ENCODE data around the gene ZFP92. TPM values are rescaled to one million over a fixed set of nuclear protein-coding genes. Genes with fewer than 3 reads are reported as not detected.
"Not testable (repeated sequence)": the region's sequence is repeated elsewhere in the genome, so short reads cannot be mapped to it uniquely, and the experiment has no call there.

Gene ZFP92
- total RNA-seq, 2 experiments from 2014 or later, result 1.5 to 1.6 TPM

DNA sequence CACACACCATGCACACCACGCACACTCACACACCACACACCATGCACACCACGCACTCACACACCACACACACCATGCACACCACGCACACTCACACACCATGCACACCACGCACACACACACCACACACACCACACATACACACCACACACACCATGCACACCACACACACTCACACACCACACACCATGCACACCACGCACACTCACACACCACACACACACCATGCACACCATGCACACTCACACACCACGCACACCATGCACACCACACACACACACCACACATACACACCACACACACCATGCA lies 21.9 kb upstream of the ZFP92 start:
- H3K4me1 Mint-ChIP-seq (ENCODE audit: low read depth); H3K9me3 Mint-ChIP-seq; intact Hi-C loops (cut with micrococcal nuclease); H3K27me3 Mint-ChIP-seq; H3K27ac Mint-ChIP-seq; CTCF ChIA-PET; H3K36me3 Mint-ChIP-seq; H3K4me3 Mint-ChIP-seq; DNase-seq; POLR2A ChIA-PET: not testable (repeated sequence)

DNA sequence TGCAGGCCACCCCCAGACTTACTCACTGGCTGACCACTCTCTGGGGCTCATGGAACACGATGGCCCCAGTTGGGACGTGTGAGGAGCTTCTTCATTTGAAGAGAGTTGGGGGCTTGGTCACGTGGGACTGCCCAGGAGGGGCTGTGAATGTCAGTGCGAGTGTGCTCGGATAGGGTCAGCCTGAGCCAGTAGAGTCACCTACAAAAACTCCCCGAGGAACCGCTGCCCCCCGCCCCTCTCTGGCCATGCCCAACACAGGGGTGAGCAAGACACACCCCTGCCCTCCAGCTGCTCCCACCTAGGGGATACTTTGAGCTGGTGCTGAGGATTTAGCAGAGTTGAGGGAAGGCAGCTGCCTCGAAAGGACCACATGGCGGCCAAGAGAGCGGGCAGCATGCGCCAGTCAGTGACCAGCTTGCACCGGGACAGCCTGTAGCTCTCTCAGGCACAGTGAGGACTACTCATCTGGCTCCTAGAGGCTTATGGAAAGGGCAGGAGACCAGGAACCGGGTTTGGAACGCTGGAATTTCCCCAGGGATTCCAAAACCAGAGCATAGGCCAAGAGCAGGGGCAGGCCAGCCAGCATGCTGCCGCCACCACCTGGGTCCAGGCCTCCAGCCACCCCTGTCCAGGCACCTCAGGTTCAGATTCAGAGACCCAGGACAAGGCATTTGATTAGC lies 18.5 kb upstream of the ZFP92 start:
- intact Hi-C loops (cut with micrococcal nuclease), result no loop called here
- peaks cover 5% of the 10 kb centered on the region for H3K4me1 Mint-ChIP-seq (ENCODE audit: low read depth)
- H3K36me3 Mint-ChIP-seq, result no peaks in the 10 kb centered on the region
- DNase-seq, result no peak
- CTCF ChIA-PET, result no interaction called here
- no peaks in the 10 kb centered on the region for H3K9me3 Mint-ChIP-seq
- POLR2A ChIA-PET, result no interaction called here
- no peak overlapping the region for H3K27ac Mint-ChIP-seq
- no peak overlapping the region for H3K4me3 Mint-ChIP-seq
- no peaks in the 10 kb centered on the region for H3K27me3 Mint-ChIP-seq

DNA sequence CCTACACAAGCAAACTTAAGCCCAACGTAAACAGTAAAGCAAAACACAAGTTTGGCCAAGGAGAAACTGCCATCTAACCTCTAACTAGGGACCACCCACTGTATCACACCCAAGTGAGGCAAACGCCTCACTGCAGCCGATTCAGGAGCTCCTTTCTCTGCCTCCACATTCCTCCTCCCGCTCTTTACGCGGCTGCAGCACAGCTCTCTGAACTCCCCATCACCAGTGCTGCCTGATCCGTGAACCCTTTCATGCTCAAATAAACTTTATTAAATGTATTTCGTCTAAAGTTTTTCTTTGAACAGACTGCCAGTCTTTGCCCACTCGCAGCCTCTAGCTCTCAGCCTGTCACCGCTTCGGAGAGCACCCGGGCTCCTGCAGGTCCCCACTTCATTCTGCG lies 16.7 kb upstream of the ZFP92 start:
- Mint-ChIP-seq H3K27ac (no peak overlapping the region), H3K4me3 (no peak overlapping the region), H3K27me3 (no peaks in the 10 kb centered on the region), H3K36me3 (no peaks in the 10 kb centered on the region), H3K4me1 (ENCODE audit: low read depth) (peaks cover 5% of the 10 kb centered on the region), H3K9me3 (no peaks in the 10 kb centered on the region)
- CTCF ChIA-PET, result no interaction called here
- DNase-seq, result no peak
- intact Hi-C loops (cut with micrococcal nuclease), result no loop called here
- POLR2A ChIA-PET, result no interaction called here

DNA sequence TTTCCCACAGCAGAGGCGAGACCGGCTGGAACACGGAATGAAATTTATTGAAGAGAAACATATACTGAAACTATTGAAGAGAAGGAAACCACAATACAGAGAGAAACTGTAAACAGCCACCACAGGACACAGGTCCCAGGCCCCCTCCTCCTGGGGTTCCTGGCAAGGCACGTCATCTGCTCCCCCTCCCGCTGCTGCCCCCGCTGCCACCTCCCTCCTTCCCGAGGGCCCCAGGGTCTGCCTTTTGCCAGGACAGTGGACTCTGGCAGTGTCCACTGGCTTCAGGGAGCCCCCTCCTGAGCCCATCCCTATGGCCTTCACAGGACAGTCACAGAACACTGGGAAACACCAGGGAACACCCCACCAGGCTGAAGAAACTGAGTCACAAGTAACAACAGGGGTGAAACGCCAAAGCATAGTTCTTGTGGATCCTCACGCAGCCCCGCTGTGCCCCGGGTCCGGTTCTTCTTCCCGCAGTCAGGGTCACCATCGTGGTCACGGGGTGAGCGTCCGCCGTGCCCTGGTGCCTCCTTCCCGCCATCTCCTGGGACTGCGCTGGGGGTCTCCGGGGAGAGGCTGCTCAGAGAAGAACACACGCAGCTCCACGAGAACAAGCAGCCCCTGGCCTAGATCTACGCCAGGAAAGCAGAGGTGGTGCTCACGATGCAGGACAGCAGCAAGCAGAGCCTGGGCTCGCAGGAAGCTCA lies 15.5 kb upstream of the ZFP92 start:
- POLR2A ChIA-PET, result no interaction called here
- no peaks in the 10 kb centered on the region for H3K27me3 Mint-ChIP-seq
- CTCF ChIA-PET, result no interaction called here
- intact Hi-C loops (cut with micrococcal nuclease), result no loop called here
- peaks cover 5% of the 10 kb centered on the region for H3K4me1 Mint-ChIP-seq (ENCODE audit: low read depth)
- H3K9me3 Mint-ChIP-seq, result no peaks in the 10 kb centered on the region
- H3K36me3 Mint-ChIP-seq, result no peaks in the 10 kb centered on the region
- DNase-seq, result no peak
- no peak overlapping the region for H3K4me3 Mint-ChIP-seq
- H3K27ac Mint-ChIP-seq, result no peak overlapping the region

DNA sequence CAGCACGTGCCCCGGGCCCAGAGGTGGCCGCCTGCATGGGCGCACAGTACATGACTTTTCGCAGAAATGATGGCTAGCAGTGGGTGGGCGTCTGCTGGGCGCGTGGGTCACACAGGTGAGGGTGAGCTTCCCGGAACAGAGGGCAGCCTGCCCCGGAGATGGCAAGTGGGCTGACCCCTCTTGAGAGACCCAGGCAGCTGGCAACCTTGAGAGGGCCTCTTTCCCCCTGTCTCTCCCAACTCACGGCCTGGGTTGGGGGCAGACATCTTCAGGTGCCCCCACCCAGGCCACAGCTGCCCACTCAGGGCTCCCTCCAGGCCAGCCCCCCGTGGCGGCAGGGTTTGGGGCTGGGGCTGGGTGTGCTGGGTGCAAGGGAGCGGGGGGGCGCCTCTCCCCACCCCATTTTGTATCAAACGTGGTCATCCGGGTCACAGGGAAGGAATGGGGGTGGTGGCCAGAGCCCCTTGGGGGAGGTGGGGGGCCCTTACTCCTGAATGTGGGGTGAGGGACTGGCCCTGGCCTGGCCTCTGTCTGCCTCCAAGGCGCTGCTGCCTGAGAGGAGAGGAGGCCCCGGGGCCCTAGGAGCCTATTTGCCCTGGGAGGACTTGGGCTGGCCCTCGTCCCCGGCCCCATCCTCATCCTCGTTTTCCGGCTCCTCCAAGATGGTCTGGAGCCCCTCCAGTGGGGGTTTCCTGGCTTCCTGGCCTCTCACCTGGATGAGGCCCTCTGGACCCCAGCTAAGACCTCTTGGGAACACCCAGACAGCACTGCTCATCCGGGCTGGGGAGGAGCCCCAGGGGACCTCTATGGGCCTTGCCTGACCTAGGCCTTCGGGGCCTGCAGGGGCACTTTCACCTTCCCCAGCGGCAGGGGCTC lies 14.7 kb upstream of the ZFP92 start:
- peaks cover 5% of the 10 kb centered on the region for H3K4me1 Mint-ChIP-seq (ENCODE audit: low read depth)
- ChIA-PET POLR2A (no interaction called here), CTCF (no interaction called here)
- H3K27ac Mint-ChIP-seq, result no peak overlapping the region
- H3K27me3 Mint-ChIP-seq, result no peaks in the 10 kb centered on the region
- no peaks in the 10 kb centered on the region for H3K36me3 Mint-ChIP-seq
- H3K4me3 Mint-ChIP-seq, result no peak overlapping the region
- DNase-seq, result no peak
- H3K9me3 Mint-ChIP-seq, result no peaks in the 10 kb centered on the region
- intact Hi-C loops (cut with micrococcal nuclease), result no loop called here

DNA sequence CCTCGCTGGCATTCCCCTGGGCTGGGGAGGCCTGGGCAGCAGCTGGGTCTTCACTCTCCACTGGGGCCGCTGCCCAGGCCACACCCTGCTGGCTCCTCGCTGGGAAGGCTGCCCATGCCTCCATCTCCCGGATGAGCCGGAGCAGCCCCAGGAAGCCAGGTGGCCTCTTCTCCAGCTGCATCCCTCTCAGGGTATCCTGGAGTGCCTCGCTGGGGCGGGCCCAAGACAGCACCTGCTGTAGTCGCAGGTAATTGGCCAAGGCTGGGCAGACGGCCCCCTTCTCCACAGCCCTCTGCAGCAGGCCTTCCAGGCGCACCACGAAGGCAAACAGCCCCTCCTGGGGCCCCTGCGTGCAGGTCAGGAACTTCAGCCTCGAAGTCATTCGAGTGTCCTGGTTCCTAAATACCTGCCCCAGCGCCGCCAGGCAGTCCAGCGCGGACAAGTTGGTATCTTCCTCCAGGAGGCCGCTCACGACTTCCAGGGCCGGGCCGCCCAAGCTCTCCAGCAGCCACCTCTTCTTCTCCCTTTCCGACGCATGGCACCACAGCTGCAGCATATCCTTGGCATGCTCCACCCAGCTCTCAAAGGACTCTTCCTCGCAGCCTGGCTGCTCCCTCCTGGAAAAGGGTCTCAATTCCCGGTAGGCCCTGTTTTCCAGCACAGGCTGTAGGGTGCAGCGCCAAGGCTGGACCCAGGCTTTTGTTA lies 13.9 kb upstream of the ZFP92 start:
- POLR2A ChIA-PET, result no interaction called here
- H3K4me3 Mint-ChIP-seq, result no peak overlapping the region

DNA sequence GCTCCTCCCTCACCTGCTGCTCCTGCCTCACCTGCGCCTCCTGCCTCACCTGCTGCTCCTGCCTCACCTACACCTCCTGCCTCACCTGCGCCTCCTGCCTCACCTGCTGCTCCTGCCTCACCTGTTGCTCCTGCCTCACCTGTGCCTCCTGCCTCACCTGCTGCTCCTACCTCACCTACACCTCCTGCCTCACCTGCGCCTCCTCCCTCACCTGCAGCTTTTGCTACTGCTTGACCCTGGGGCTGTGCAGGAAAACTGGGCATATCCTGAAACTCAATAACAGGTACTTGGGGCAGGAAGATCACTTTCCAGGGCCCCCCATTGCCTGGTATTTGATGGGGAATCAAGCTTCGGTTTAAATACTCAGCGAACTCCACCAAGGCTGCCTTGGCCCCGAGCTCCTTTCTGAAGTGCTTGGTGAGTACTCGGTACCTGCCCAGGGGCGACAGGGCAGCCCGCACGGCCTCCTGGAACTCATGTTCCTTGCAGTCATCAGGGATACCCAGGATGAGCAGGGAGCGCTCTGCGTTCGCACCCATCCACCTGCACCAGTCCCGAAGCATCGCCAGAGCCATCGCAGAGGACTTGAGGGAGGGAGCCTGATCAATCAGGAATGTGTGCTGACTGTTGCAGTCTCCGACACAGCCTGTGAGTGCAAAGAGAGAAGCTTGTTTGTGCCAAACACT lies 12.9 kb upstream of the ZFP92 start:
- Mint-ChIP-seq H3K4me1 (ENCODE audit: low read depth) (peaks cover 5% of the 10 kb centered on the region), H3K36me3 (no peaks in the 10 kb centered on the region), H3K4me3 (no peak overlapping the region), H3K27me3 (no peaks in the 10 kb centered on the region), H3K9me3 (no peaks in the 10 kb centered on the region), H3K27ac (no peak overlapping the region)
- POLR2A ChIA-PET, result no interaction called here
- intact Hi-C loops (cut with micrococcal nuclease), result no loop called here
- CTCF ChIA-PET, result interaction anchor here (0.7 to 1.2 kb wide), 3 partner anchors 13 to 580 kb away, joined by 3 to 4 read pairs (median 3); no protein-coding TSS in a partner anchor
- DNase-seq, result no peak

More for the DNA sequence above, 13.9 kb upstream of the ZFP92 start:
- Mint-ChIP-seq H3K4me1 (ENCODE audit: low read depth) (peaks cover 5% of the 10 kb centered on the region), H3K27me3 (no peaks in the 10 kb centered on the region), H3K9me3 (no peaks in the 10 kb centered on the region), H3K36me3 (no peaks in the 10 kb centered on the region), H3K27ac (no peak overlapping the region)
- CTCF ChIA-PET, result no interaction called here
- no peak for DNase-seq
- intact Hi-C loops (cut with micrococcal nuclease), result no loop called here

DNA sequence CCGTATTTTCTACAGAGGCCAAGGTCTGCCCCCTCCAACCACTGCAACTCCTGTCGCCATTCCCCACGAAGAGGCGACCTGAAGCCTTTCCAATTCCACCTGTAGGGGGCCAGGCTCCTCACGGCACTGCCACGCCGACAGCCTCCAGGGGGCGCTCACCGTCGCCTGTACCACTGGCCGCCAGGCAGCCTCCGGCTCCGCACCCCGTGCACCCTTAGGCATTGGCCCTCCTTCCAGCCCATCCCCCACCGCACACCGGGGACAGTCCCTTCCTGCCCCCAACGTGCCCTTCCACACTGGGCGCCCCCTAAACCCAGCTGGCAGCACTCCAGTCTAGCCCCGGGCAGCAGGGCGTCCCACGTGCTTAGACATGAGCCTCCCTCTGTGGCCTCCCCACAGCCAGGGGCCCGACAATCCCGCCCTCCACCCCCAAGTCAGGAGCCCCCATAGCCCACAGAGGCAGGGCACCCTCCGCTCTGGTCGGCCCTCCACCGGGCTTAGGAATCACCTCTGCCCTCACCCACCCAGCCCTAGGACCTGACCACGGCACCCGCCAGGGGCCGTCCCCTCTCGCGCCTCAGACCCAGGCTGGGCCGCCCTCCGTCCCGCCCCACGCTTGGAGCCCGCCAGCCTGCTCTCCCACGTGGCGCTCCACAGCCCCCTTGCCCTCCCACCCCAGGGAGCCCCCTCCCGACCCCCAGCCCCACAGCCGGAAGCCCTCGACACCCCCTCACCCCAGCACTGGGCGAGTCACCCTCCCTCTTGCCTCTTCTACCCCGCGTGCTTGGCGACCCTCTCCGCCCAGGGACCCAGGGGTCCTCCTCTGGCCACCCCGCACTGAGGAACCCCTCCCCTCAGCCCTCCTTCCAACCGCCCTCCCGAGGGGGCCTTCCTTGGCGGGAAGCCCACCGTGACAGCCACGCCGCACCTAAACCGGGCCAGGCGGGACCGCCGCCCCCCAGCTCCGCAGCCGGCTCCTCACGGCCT lies 10.8 kb upstream of the ZFP92 start:
- DNase-seq, result peak; percentile 70
- intact Hi-C loops (cut with micrococcal nuclease), result loop anchor here (5.0 kb wide), 1 partner anchor 107 kb away; no protein-coding TSS in a partner anchor
- no peaks in the 10 kb centered on the region for H3K36me3 Mint-ChIP-seq
- POLR2A ChIA-PET, result no interaction called here
- CTCF ChIA-PET, result no interaction called here
- no peaks in the 10 kb centered on the region for H3K9me3 Mint-ChIP-seq
- peaks cover 3% of the 10 kb centered on the region for H3K4me1 Mint-ChIP-seq (ENCODE audit: low read depth)
- H3K4me3 Mint-ChIP-seq, result no peak overlapping the region
- H3K27ac Mint-ChIP-seq, result no peak overlapping the region
- H3K27me3 Mint-ChIP-seq, result no peaks in the 10 kb centered on the region

DNA sequence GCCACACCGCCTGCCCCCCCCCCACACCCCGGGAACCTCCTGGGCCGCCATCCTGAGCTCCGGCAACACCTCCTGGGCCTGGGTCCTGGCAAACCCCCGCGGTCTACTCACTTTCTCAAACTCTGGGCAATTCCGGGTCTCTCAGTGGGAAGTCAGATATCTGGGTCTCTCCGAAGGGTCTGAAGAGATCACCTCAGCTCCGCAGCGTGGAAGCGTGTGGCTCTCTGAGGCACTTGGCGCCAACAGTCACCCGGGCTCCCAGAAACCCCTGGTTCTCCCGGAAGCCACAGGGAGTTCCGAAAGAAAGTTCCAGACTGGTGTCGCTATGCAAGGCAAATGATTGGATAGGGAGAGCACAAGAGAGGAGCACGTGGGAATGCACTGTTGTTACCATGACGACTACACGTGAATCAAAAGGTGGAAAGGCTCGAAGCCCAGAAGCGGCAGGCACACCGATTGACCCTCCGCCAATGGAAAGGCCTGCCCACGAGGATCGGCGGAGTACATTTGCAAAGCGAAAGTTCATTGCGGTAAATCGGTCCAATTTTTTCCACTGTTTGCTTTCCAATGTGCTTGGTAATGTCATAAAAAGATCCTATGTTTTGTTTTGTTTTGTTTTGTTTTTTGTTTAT lies 10.0 kb upstream of the ZFP92 start, which contains the start of gene PNMA6E:
Gene PNMA6E (minus strand): TSS at position 218 of the 632 bp plus-strand sequence. CDS start 2,501 bp downstream, outside the sequence.
- CTCF ChIA-PET, result no interaction called here
- Mint-ChIP-seq H3K9me3 (no peaks in the 10 kb centered on the region), H3K4me3 (no peak within 1 kb of the TSS), H3K36me3 (no peaks in the 10 kb centered on the region), H3K27me3 (no peaks in the 10 kb centered on the region), H3K27ac (no peak within 1 kb of the TSS), H3K4me1 (ENCODE audit: low read depth) (no peaks in the 10 kb centered on the region)
- no peak for DNase-seq
- POLR2A ChIA-PET, result no interaction called here
- intact Hi-C loops (cut with micrococcal nuclease), result loop anchor here (5.0 kb wide), 1 partner anchor 106 kb away; no protein-coding TSS in a partner anchor

DNA sequence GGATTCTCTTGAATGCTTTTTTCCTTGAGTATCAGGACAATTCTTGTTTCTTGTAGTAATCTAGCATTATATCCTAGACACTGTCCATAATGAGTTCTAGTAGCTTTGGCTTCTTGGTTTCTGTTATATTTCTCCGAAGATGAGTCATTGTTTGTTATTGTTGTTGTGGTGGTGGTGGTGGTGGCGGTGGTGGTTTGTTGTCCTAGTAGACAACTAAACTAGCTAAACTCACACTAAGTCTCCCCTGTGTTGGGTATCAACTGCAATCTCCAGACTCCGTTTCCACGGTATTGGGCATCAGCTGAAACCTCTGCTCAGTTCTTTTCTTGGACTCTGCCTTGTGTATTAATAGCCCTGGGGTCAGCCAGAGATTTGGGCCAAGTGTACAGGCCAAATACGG lies 6.9 kb upstream of the ZFP92 start:
- H3K4me1 Mint-ChIP-seq (ENCODE audit: low read depth); H3K27me3 Mint-ChIP-seq; H3K9me3 Mint-ChIP-seq; POLR2A ChIA-PET; H3K36me3 Mint-ChIP-seq; H3K27ac Mint-ChIP-seq; DNase-seq; CTCF ChIA-PET; H3K4me3 Mint-ChIP-seq: not testable (repeated sequence)
- intact Hi-C loops (cut with micrococcal nuclease), result loop anchor here (5.0 kb wide), 1 partner anchor 103 kb away; no protein-coding TSS in a partner anchor

DNA sequence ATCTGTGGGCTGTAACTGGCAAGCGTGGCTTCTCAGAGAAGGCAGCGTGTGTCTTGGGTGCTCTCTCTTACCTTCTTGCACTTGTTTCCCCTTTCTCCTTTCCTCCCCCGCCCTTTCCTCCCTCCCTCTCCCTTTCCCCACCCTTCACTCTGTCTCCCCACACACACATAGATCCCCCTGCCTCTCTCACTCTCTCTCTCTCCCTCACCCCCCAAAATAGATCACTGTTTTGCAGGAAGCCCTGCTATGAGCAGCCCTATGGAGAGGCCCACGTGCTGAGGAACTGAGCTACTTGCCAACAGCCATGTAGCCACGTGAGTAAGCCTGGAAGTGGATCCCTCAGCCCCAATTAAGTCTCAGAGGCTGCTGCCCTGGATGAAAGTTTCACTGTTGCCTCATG lies 5.8 kb upstream of the ZFP92 start:
- intact Hi-C loops (cut with micrococcal nuclease), result no loop called here
- CTCF ChIA-PET, result no interaction called here

More for the DNA sequence above, 5.8 kb upstream of the ZFP92 start:
- DNase-seq, result no peak
- no peaks in the 10 kb centered on the region for H3K9me3 Mint-ChIP-seq
- POLR2A ChIA-PET, result no interaction called here
- H3K27me3 Mint-ChIP-seq, result no peaks in the 10 kb centered on the region
- no peak overlapping the region for H3K4me3 Mint-ChIP-seq
- H3K27ac Mint-ChIP-seq, result no peak overlapping the region
- H3K36me3 Mint-ChIP-seq, result no peaks in the 10 kb centered on the region
- H3K4me1 Mint-ChIP-seq (ENCODE audit: low read depth), result no peaks in the 10 kb centered on the region
